B cell (primary cell): ENCODE results near the gene CBX6. TPM values are rescaled to one million over a fixed set of nuclear protein-coding genes. Genes with fewer than 3 reads are reported as not detected.

ENCODE experiments used
- ATAC-seq: fragments of 200-7000 bp; cut with Tn5 transposase; one replicate; pipeline ENCODE4 v1.10.0; 2021; ENCODE audit warnings: low read depth, mild to moderate bottlenecking, moderate number of reproducible peaks, moderate library complexity
- CTCF ChIA-PET: fragments of 350-600 bp; sonication (Branson Sonifier 250); formaldehyde crosslinking; loops from one replicate; lab custom pipeline; 2021; ENCODE audit warnings: antibody characterized with exemption, inconsistent platforms; lab: Charles Lee
- POLR2A ChIA-PET: fragments of 350-600 bp; sonication (Branson Sonifier 250); formaldehyde crosslinking; loops from one replicate; lab custom pipeline; 2021; ENCODE audit warnings: antibody characterized with exemption; lab: Charles Lee
- DNase-seq: peaks from one replicate; pipeline ENCODE4 v3.0.0; 2013
- H2AFZ ChIP-seq: 2 replicates; pipeline ENCODE4 v1.6.1; 2012; ENCODE audit warnings: mild to moderate bottlenecking, low read depth, low read length; ENCODE audit not compliant: insufficient read depth, poor library complexity, severe bottlenecking
- H3K27ac ChIP-seq, 2 donors: 1 replicate in 1 of 2; 2 replicates in 1 of 2; pipeline ENCODE4 v1.5.1; 2012 to 2013; ENCODE audit warnings: low read length in 2 of 2, mild to moderate bottlenecking in 2 of 2, moderate library complexity in 1 of 2
- H3K27me3 ChIP-seq, 4 experiments: fragments of 200-600 bp in 1 of 4; sonication (generic) in 1 of 4; replicated peaks in 1 of 4; 1 replicate in 2 of 4; 2 replicates in 2 of 4; pipeline versions ENCODE4 v1.6.1 to v1.7.0; 2013 to 2016; ENCODE audit warnings: low read length in 3 of 4, mild to moderate bottlenecking in 2 of 4, mixed read lengths in 1 of 4, moderate library complexity in 1 of 4; ENCODE audit not compliant: insufficient read depth in 4 of 4, control insufficient read depth in 3 of 4; ENCODE audit errors: control extremely low read depth in 1 of 4
- H3K36me3 ChIP-seq, 2 experiments: replicated peaks in 1 of 2; 1 replicate in 1 of 2; 2 replicates in 1 of 2; pipeline versions ENCODE4 v1.6.1 to v1.7.1; 2013; ENCODE audit warnings: low read length in 1 of 2; ENCODE audit not compliant: insufficient read depth in 2 of 2, control insufficient read depth in 1 of 2; ENCODE audit errors: control extremely low read depth in 1 of 2, extremely low read depth in 1 of 2
- H3K4me1 ChIP-seq, 2 donors: fragments of 200-600 bp in 1 of 2; sonication (generic) in 1 of 2; 1 replicate in 1 of 2; 2 replicates in 1 of 2; pipeline versions ENCODE4 v1.5.1 to v1.6.1; 2013 to 2017; ENCODE audit warnings: low read length in 2 of 2; ENCODE audit not compliant: control insufficient read depth in 2 of 2, insufficient read depth in 2 of 2
- H3K4me2 ChIP-seq: replicated peaks from 2 replicates; pipeline ENCODE3; 2012; ENCODE audit warnings: mild to moderate bottlenecking, low read depth, low read length; ENCODE audit not compliant: poor library complexity, severe bottlenecking
- H3K4me3 ChIP-seq, 5 experiments: fragments of 200-600 bp in 1 of 5; sonication (generic) in 1 of 5; 1 replicate in 3 of 5; 2 replicates in 2 of 5; pipeline versions ENCODE4 v1.5.1 to v1.7.0; 2011 to 2016; ENCODE audit warnings: low read length in 4 of 5, mild to moderate bottlenecking in 4 of 5, low read depth in 2 of 5, control low read depth in 1 of 5, moderate library complexity in 1 of 5; ENCODE audit not compliant: insufficient read depth in 1 of 5; ENCODE audit errors: control extremely low read depth in 1 of 5, extremely low read depth in 1 of 5
- H3K79me2 ChIP-seq: fragments of 200-600 bp; sonication (generic); one replicate; pipeline ENCODE4 v1.6.0; 2016; ENCODE audit warnings: low read length; ENCODE audit not compliant: control insufficient read depth, insufficient read depth
- H3K9ac ChIP-seq: fragments of 200-600 bp; sonication (generic); 2 replicates; pipeline ENCODE4 v1.6.1; 2017; ENCODE audit warnings: mild to moderate bottlenecking, low read length, moderate library complexity
- H3K9me3 ChIP-seq, 3 donors: one replicate each; pipeline versions ENCODE4 v1.6.1 to v1.7.1; 2013; ENCODE audit warnings: low read length in 2 of 3; ENCODE audit not compliant: control insufficient read depth in 2 of 3, insufficient read depth in 1 of 3; ENCODE audit errors: control extremely low read depth in 1 of 3
- H4K20me1 ChIP-seq: 2 replicates; pipeline ENCODE4 v1.6.0; 2012; ENCODE audit warnings: mild to moderate bottlenecking, low read length; ENCODE audit not compliant: insufficient read depth, control insufficient read depth, poor library complexity, severe bottlenecking
- H3K27ac Mint-ChIP-seq: one replicate; pipeline ENCODE4 v1.8.0; 2021; ENCODE audit warnings: mixed read lengths
- H3K27me3 Mint-ChIP-seq: one replicate; pipeline ENCODE4 v1.8.0; 2021; ENCODE audit warnings: mixed read lengths
- H3K4me1 Mint-ChIP-seq: one replicate; pipeline ENCODE4 v1.8.0; 2021; ENCODE audit warnings: mixed read lengths
- H3K4me3 Mint-ChIP-seq: one replicate; pipeline ENCODE4 v1.8.0; 2021; ENCODE audit warnings: mixed read lengths
- H3K9me3 Mint-ChIP-seq: one replicate; pipeline ENCODE4 v1.8.0; 2022; ENCODE audit warnings: mixed read lengths; ENCODE audit not compliant: insufficient read depth
- EZH2 ChIP-seq: IDR thresholded peaks from 2 replicates; pipeline ENCODE4 v1.6.1; 2012; ENCODE audit warnings: borderline replicate concordance, low read depth, mild to moderate bottlenecking, moderate library complexity, low read length; ENCODE audit not compliant: insufficient read depth, poor library complexity, severe bottlenecking
- WGBS: methylation state at CpG from one replicate; pipeline ENCODE4 v1.1.5; 2013; ENCODE audit warnings: missing lambda C conversion rate; ENCODE audit not compliant: insufficient coverage; 5-methylcytosine and 5-hydroxymethylcytosine counted together
- intact Hi-C: fragments of 100-400 bp; cut with micrococcal nuclease; formaldehyde crosslinking; loops from one replicate; pipeline ENCODE4 v1.10.0; 2022
- polyA plus RNA-seq: library from polyadenylated mRNA; depleted of rRNA; stranded (reverse); fragments of >200 nt; gene quantifications from 2 replicates; pipeline ENCODE4 v1.2.3, GENCODE V29; 2012
- total RNA-seq, 2 donors: library from RNA; stranded (reverse); fragments of 120-200 nt in 1 of 2; gene quantifications; 1 replicate in 1 of 2; 2 replicates in 1 of 2; pipeline versions ENCODE4 v1.2.3 to v1.2.4, GENCODE V29; 2013 to 2022
- TF ChIP-seq, protein P1 (sequence below): fragments of 200-600 bp; IDR thresholded peaks from one replicate; pipeline ENCODE4 v1.8.0; 2022; ENCODE audit warnings: antibody characterized with exemption, mild to moderate bottlenecking

The CBX6 gene
- total and polyA plus RNA-seq, 2 donors (not counting 1 experiment from before 2014, with no cell fraction given) = 14.9 to 55.1 TPM

- Histone ChIP-seq H3K36me3 (no peaks in the 10 kb centered on the region), H3K9ac (no peak overlapping the region), H3K79me2 (no peaks in the 10 kb centered on the region), H3K27me3 (no peaks in the 10 kb centered on the region), H4K20me1 (no peaks in the 10 kb centered on the region), H2AFZ (no peak overlapping the region), H3K9me3 (peaks cover 0 to 8% (median 0%) of the 10 kb centered on the region in 3 donors), H3K4me1 (no peaks in the 10 kb centered on the region), H3K4me3 (no peak overlapping the region), H3K27ac (no peak overlapping the region), H3K4me2 (no peak overlapping the region)
- Mint-ChIP-seq H3K9me3 (no peaks in the 10 kb centered on the region), H3K27ac (no peak overlapping the region), H3K4me1 (no peaks in the 10 kb centered on the region), H3K27me3 (peaks cover 16% of the 10 kb centered on the region), H3K4me3 (no peak overlapping the region)
- ChIA-PET CTCF (no interaction called here), POLR2A (interaction anchor here (0.6 kb wide), 1 partner anchor 143 kb away, joined by 10 read pairs; no protein-coding TSS in a partner anchor)
- DNase-seq (no peak), ATAC-seq (no peak)
- TF ChIP-seq, protein P1, sequence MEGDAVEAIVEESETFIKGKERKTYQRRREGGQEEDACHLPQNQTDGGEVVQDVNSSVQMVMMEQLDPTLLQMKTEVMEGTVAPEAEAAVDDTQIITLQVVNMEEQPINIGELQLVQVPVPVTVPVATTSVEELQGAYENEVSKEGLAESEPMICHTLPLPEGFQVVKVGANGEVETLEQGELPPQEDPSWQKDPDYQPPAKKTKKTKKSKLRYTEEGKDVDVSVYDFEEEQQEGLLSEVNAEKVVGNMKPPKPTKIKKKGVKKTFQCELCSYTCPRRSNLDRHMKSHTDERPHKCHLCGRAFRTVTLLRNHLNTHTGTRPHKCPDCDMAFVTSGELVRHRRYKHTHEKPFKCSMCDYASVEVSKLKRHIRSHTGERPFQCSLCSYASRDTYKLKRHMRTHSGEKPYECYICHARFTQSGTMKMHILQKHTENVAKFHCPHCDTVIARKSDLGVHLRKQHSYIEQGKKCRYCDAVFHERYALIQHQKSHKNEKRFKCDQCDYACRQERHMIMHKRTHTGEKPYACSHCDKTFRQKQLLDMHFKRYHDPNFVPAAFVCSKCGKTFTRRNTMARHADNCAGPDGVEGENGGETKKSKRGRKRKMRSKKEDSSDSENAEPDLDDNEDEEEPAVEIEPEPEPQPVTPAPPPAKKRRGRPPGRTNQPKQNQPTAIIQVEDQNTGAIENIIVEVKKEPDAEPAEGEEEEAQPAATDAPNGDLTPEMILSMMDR = no peak
- TF ChIP-seq EZH2 = no peak
- intact Hi-C loops = no loop called here
These were observed 44.5 kb downstream of the CBX6 start for GRCh38 chr22:38827510-38827909.

DNA sequence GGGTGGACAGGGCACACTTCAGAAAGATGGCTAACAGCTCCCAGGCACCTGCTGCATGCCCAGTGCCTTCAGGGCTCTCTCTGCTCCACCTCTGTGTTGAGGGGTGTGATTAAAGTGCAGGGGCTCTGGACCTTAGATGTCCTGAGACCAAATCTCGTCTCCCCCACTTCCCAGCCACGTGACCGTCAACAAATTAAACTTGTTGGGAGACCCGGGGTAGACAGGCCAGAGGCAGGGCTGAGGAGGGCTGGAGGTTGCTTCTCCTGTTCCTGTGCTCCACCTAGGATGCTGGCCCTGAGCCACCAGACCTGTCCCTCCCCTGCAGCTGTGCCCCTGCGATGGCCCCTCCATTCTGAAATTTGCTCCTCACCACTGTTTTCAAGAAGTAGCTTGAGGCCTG lies 45.2 kb downstream of the CBX6 start:
- no peak overlapping the region for H3K27ac ChIP-seq
- H3K4me3 Mint-ChIP-seq = no peak overlapping the region
- H3K79me2 ChIP-seq = no peaks in the 10 kb centered on the region
- no peak overlapping the region for H3K27ac Mint-ChIP-seq
- intact Hi-C loops = no loop called here
- H3K9me3 Mint-ChIP-seq = no peaks in the 10 kb centered on the region
- no peaks in the 10 kb centered on the region for H4K20me1 ChIP-seq
- WGBS = 80% methylated on average over 2 of the region's 5 CpGs
- H2AFZ ChIP-seq = no peak overlapping the region
- H3K27me3 Mint-ChIP-seq = peaks cover 15% of the 10 kb centered on the region
- no peaks in the 10 kb centered on the region for H3K4me1 Mint-ChIP-seq
- no peaks in the 10 kb centered on the region for H3K4me1 ChIP-seq
- no peak overlapping the region for H3K4me2 ChIP-seq
- no peak for TF ChIP-seq EZH2
- TF ChIP-seq, protein P1 = no peak
- ATAC-seq (no peak), DNase-seq (no peak)
- no peaks in the 10 kb centered on the region for H3K27me3 ChIP-seq
- H3K9me3 ChIP-seq = peaks cover 0 to 8% (median 0%) of the 10 kb centered on the region in 3 donors
- H3K36me3 ChIP-seq = no peaks in the 10 kb centered on the region
- ChIA-PET CTCF (no interaction called here), POLR2A (interaction anchor here (0.6 kb wide), 1 partner anchor 143 kb away, joined by 10 read pairs; no protein-coding TSS in a partner anchor)
- no peak overlapping the region for H3K9ac ChIP-seq
- no peak overlapping the region for H3K4me3 ChIP-seq
